Measurements from ENCODE around the gene CIROP. TPM values are rescaled to one million over a fixed set of nuclear protein-coding genes. Genes with fewer than 3 reads are reported as not detected.

The CIROP gene
- total RNA-seq, 1 experiment from 2014 or later: not detected

GRCh38 chr14:23089498-23090253 is 15.1 kb downstream of the CIROP start:
- H3K36me3 Mint-ChIP-seq (ENCODE audit: insufficient read depth in 1 of 3, low read depth in 3 of 3): peaks cover 46 to 81% (median 78%) of the 10 kb centered on the region in 3 experiments; a peak in 6 of 7 replicates
- Histone ChIP-seq H3K56ac (ENCODE audit: insufficient read length, low read depth, low read length) (no peak overlapping the region), H4K5ac (ENCODE audit: insufficient read length, low read depth, low read length) (no peak overlapping the region), H3K4ac (ENCODE audit: low read depth, low read length) (no peak overlapping the region), H2BK20ac (ENCODE audit: low read depth, low read length, poor library complexity, severe bottlenecking) (no peak overlapping the region), H3T11ph (ENCODE audit: low read length) (no peak overlapping the region), H3K4me2 (ENCODE audit: insufficient read depth, insufficient read length, low read length) (no peak overlapping the region), H2AFZ (ENCODE audit: low read length) (no peak overlapping the region), H2BK120ac (ENCODE audit: low read depth, low read length, poor library complexity, severe bottlenecking) (no peak overlapping the region), H3K18ac (ENCODE audit: insufficient read length, low read depth, low read length) (no peak overlapping the region), H4K20me1 (ENCODE audit: control insufficient read depth, insufficient read depth, insufficient read length) (no peaks in the 10 kb centered on the region), H4K8ac (replicated peaks; ENCODE audit: insufficient read length, low read depth, low read length) (no peak overlapping the region), H3K79me2 (ENCODE audit: insufficient read depth, low read length) (peaks cover 16% of the 10 kb centered on the region), H3K14ac (ENCODE audit: insufficient read depth, low read length) (no peak overlapping the region), H3K27ac (ENCODE audit: insufficient read length, low read depth, low read length) (no peak overlapping the region), H2BK15ac (ENCODE audit: low read depth, low read length) (no peak overlapping the region), H2BK5ac (ENCODE audit: insufficient read length, low read length) (no peak overlapping the region), H3K27me3 (ENCODE audit: insufficient read depth, low read length) (no peaks in the 10 kb centered on the region), H2BK12ac (ENCODE audit: insufficient read length, low read depth, low read length) (no peak overlapping the region), H3K4me1 (ENCODE audit: insufficient read depth, low read length) (peaks cover 2% of the 10 kb centered on the region; the same call in 1 of the 2 replicates), H3K79me1 (ENCODE audit: insufficient read depth, low read depth, low read length, poor library complexity, severe bottlenecking) (peaks cover 3% of the 10 kb centered on the region), H3K9ac (ENCODE audit: extremely low read depth, insufficient read length, low read length) (no peak overlapping the region), H3K23me2 (ENCODE audit: insufficient read length, low read depth, low read length, poor library complexity, severe bottlenecking) (peaks cover 6% of the 10 kb centered on the region), H2AK5ac (ENCODE audit: insufficient read length, low read length) (no peak overlapping the region), H4K91ac (ENCODE audit: insufficient read length, low read depth, low read length) (no peak overlapping the region), H3K9me3 (ENCODE audit: control insufficient read depth, low read depth, low read length) (no peaks in the 10 kb centered on the region), H3K23ac (ENCODE audit: insufficient read length, low read depth, low read length) (no peak overlapping the region)
- H3K9me3 Mint-ChIP-seq: no peaks in the 10 kb centered on the region
- H3K4me1 Mint-ChIP-seq: peaks cover 6 to 7% of the 10 kb centered on the region in 2 experiments; a peak in 1 of 4 replicates
- no peak overlapping the region; a peak in 1 of 7 replicates for H3K27ac Mint-ChIP-seq
- WGBS (ENCODE audit: extremely low coverage, insufficient read length, low lambda C conversion rate): no CpG with 5 or more reads among the region's 12 CpGs
- TF ChIP-seq, protein P1, sequence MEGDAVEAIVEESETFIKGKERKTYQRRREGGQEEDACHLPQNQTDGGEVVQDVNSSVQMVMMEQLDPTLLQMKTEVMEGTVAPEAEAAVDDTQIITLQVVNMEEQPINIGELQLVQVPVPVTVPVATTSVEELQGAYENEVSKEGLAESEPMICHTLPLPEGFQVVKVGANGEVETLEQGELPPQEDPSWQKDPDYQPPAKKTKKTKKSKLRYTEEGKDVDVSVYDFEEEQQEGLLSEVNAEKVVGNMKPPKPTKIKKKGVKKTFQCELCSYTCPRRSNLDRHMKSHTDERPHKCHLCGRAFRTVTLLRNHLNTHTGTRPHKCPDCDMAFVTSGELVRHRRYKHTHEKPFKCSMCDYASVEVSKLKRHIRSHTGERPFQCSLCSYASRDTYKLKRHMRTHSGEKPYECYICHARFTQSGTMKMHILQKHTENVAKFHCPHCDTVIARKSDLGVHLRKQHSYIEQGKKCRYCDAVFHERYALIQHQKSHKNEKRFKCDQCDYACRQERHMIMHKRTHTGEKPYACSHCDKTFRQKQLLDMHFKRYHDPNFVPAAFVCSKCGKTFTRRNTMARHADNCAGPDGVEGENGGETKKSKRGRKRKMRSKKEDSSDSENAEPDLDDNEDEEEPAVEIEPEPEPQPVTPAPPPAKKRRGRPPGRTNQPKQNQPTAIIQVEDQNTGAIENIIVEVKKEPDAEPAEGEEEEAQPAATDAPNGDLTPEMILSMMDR (conservative IDR thresholded peaks at IDR 0.05): no peak
- H3K27me3 Mint-ChIP-seq (ENCODE audit: low read depth): no peaks in the 10 kb centered on the region
- no peak overlapping the region for H3K4me3 Mint-ChIP-seq
- no peak for DNase-seq

Measured in H9 (cell line).